Measurements from ENCODE around the gene APOO.

APOO gene

GRCh38 chrX:23802431-23802830, 105.3 kb downstream of the APOO start:
- TF ChIP-seq EZH2 (IDR thresholded peaks at IDR 0.05) (no peak), POLR2AphosphoS5 (IDR thresholded peaks at IDR 0.05; ENCODE audit: borderline replicate concordance, low read depth, low read length) (no peak), FOXP2 (optimal IDR thresholded peaks at IDR 0.05; ENCODE audit: control extremely low read depth, extremely low read length, insufficient read depth) (no peak)
- H3K27ac ChIP-seq = peak overlapping the region; percentile 76

GRCh38 chrX:23799469-23800065, 108.2 kb downstream of the APOO start:
- Histone ChIP-seq H3K9ac (ENCODE audit: insufficient read length) (no peak overlapping the region), H3K27ac (peak overlapping the region; percentile 31; the same call in 1 of the 2 replicates)

More at GRCh38 chrX:23802431-23802830, 105.3 kb downstream of the APOO start:
- no peak overlapping the region for H3K4me3 ChIP-seq
- no peak overlapping the region for H3K9ac ChIP-seq (ENCODE audit: insufficient read length)
- DNase-seq (ENCODE audit: low read depth, low spot score) = no peak
- H3K36me3 ChIP-seq (ENCODE audit: insufficient read depth, low read length) = no peaks in the 10 kb centered on the region
- H3K9me3 ChIP-seq (ENCODE audit: low read depth, low read length) = no peaks in the 10 kb centered on the region

GRCh38 chrX:23797371-23798128, 110.2 kb downstream of the APOO start:
- DNase-seq (ENCODE audit: low read depth, low spot score) = no peak
- Histone ChIP-seq H3K9me3 (ENCODE audit: low read depth, low read length) (no peaks in the 10 kb centered on the region), H3K9ac (ENCODE audit: insufficient read length) (no peak overlapping the region), H3K27ac (no peak overlapping the region), H3K4me3 (no peak overlapping the region), H3K36me3 (ENCODE audit: insufficient read depth, low read length) (no peaks in the 10 kb centered on the region)
- TF ChIP-seq FOXP2 (optimal IDR thresholded peaks at IDR 0.05; ENCODE audit: control extremely low read depth, extremely low read length, insufficient read depth) = no peak
- TF ChIP-seq EZH2 (IDR thresholded peaks at IDR 0.05) = no peak
- no peak for TF ChIP-seq POLR2AphosphoS5 (IDR thresholded peaks at IDR 0.05; ENCODE audit: borderline replicate concordance, low read depth, low read length)

More at GRCh38 chrX:23799469-23800065, 108.2 kb downstream of the APOO start:
- H3K4me3 ChIP-seq = no peak overlapping the region
- no peak for TF ChIP-seq EZH2 (IDR thresholded peaks at IDR 0.05)
- no peaks in the 10 kb centered on the region for H3K9me3 ChIP-seq (ENCODE audit: low read depth, low read length)
- no peaks in the 10 kb centered on the region for H3K36me3 ChIP-seq (ENCODE audit: insufficient read depth, low read length)
- no peak for DNase-seq (ENCODE audit: low read depth, low spot score)

GRCh38 chrX:23795221-23795620, 112.5 kb downstream of the APOO start:
- H3K9me3 ChIP-seq (ENCODE audit: low read depth, low read length) = no peaks in the 10 kb centered on the region
- H3K27ac ChIP-seq = no peak overlapping the region
- H3K9ac ChIP-seq (ENCODE audit: insufficient read length) = no peak overlapping the region
- TF ChIP-seq EZH2 (IDR thresholded peaks at IDR 0.05) = no peak
- no peak for TF ChIP-seq FOXP2 (optimal IDR thresholded peaks at IDR 0.05; ENCODE audit: control extremely low read depth, extremely low read length, insufficient read depth)
- no peak for TF ChIP-seq POLR2AphosphoS5 (IDR thresholded peaks at IDR 0.05; ENCODE audit: borderline replicate concordance, low read depth, low read length)
- H3K36me3 ChIP-seq (ENCODE audit: insufficient read depth, low read length) = no peaks in the 10 kb centered on the region
- H3K4me3 ChIP-seq = no peak overlapping the region
- no peak for DNase-seq (ENCODE audit: low read depth, low spot score)

GRCh38 chrX:23792861-23793553, 114.7 kb downstream of the APOO start:
- H3K9me3 ChIP-seq (ENCODE audit: low read depth, low read length) = no peaks in the 10 kb centered on the region
- no peak overlapping the region for H3K9ac ChIP-seq (ENCODE audit: insufficient read length)
- H3K27ac ChIP-seq = no peak overlapping the region
- no peak for DNase-seq (ENCODE audit: low read depth, low spot score)
- peak overlapping the region; percentile 30; the same call in 1 of the 2 replicates for H3K4me3 ChIP-seq
- no peaks in the 10 kb centered on the region for H3K36me3 ChIP-seq (ENCODE audit: insufficient read depth, low read length)
- TF ChIP-seq EZH2 (IDR thresholded peaks at IDR 0.05) (no peak), POLR2AphosphoS5 (IDR thresholded peaks at IDR 0.05; ENCODE audit: borderline replicate concordance, low read depth, low read length) (no peak), FOXP2 (optimal IDR thresholded peaks at IDR 0.05; ENCODE audit: control extremely low read depth, extremely low read length, insufficient read depth) (no peak)

GRCh38 chrX:23790155-23790497, 117.6 kb downstream of the APOO start:
- Histone ChIP-seq H3K4me3 (no peak overlapping the region), H3K9ac (ENCODE audit: insufficient read length) (no peak overlapping the region), H3K27ac (no peak overlapping the region), H3K36me3 (ENCODE audit: insufficient read depth, low read length) (no peaks in the 10 kb centered on the region; the same call in 1 of the 2 replicates), H3K9me3 (ENCODE audit: low read depth, low read length) (no peaks in the 10 kb centered on the region)
- no peak for TF ChIP-seq FOXP2 (optimal IDR thresholded peaks at IDR 0.05; ENCODE audit: control extremely low read depth, extremely low read length, insufficient read depth)
- no peak for TF ChIP-seq EZH2 (IDR thresholded peaks at IDR 0.05)
- no peak for TF ChIP-seq POLR2AphosphoS5 (IDR thresholded peaks at IDR 0.05; ENCODE audit: borderline replicate concordance, low read depth, low read length)
- DNase-seq (ENCODE audit: low read depth, low spot score) = no peak

- no peak for TF ChIP-seq EZH2 (IDR thresholded peaks at IDR 0.05)
- TF ChIP-seq POLR2AphosphoS5 (IDR thresholded peaks at IDR 0.05; ENCODE audit: borderline replicate concordance, low read depth, low read length) = no peak
- no peak for TF ChIP-seq FOXP2 (optimal IDR thresholded peaks at IDR 0.05; ENCODE audit: control extremely low read depth, extremely low read length, insufficient read depth)
- Histone ChIP-seq H3K27ac (no peak overlapping the region), H3K36me3 (ENCODE audit: insufficient read depth, low read length) (no peaks in the 10 kb centered on the region; the same call in 1 of the 2 replicates), H3K9me3 (ENCODE audit: low read depth, low read length) (no peaks in the 10 kb centered on the region), H3K9ac (ENCODE audit: insufficient read length) (no peak overlapping the region), H3K4me3 (no peak overlapping the region)
- no peak for DNase-seq (ENCODE audit: low read depth, low spot score)
These were observed 118.2 kb downstream of the APOO start for GRCh38 chrX:23789386-23790154.

- H3K36me3 ChIP-seq (ENCODE audit: insufficient read depth, low read length) = no peaks in the 10 kb centered on the region; the same call in 1 of the 2 replicates
- no peaks in the 10 kb centered on the region for H3K9me3 ChIP-seq (ENCODE audit: low read depth, low read length)
- no peak for DNase-seq (ENCODE audit: low read depth, low spot score)
- TF ChIP-seq POLR2AphosphoS5 (IDR thresholded peaks at IDR 0.05; ENCODE audit: borderline replicate concordance, low read depth, low read length) = no peak
- TF ChIP-seq EZH2 (IDR thresholded peaks at IDR 0.05) = no peak
- TF ChIP-seq FOXP2 (optimal IDR thresholded peaks at IDR 0.05; ENCODE audit: control extremely low read depth, extremely low read length, insufficient read depth) = no peak
- no peak overlapping the region for H3K9ac ChIP-seq (ENCODE audit: insufficient read length)
- H3K4me3 ChIP-seq = no peak overlapping the region
- H3K27ac ChIP-seq = no peak overlapping the region
These were observed 118.8 kb downstream of the APOO start for GRCh38 chrX:23788946-23789345.
